HG03565 (cell line): ENCODE measurements around the gene PDHX.

ENCODE experiments used
- ATAC-seq: cut with Tn5 transposase; IDR thresholded peaks from one replicate; pipeline ENCODE4 v1.9.1; 2021; ENCODE audit warnings: mild to moderate bottlenecking, moderate library complexity; ENCODE audit not compliant: unreplicated experiment

Gene PDHX

DNA sequence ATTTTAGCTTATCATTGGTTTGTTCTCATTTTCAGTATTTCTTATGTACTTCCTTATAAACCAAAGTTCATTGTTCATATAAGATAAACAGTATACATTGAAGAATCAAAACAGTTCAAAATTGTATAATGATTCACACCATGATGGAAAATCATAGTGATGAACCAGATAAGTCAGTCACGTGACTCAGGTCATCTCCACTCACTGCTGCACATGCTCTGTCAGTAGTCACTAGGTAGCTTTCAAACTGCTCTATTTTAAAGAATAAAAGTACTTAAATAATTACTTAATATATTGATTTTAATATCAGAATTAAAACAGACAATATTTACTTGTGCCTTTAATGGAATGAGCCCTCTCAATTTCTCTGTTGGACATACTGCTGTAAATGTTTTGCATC, 37.5 kb downstream of the PDHX start:
- no peak for ATAC-seq

GRCh38 chr11:34957206-34957605, 40.8 kb downstream of the PDHX start:
- ATAC-seq: no peak

- no peak for ATAC-seq
These were observed 41.2 kb downstream of the PDHX start for GRCh38 chr11:34957606-34958005.

DNA sequence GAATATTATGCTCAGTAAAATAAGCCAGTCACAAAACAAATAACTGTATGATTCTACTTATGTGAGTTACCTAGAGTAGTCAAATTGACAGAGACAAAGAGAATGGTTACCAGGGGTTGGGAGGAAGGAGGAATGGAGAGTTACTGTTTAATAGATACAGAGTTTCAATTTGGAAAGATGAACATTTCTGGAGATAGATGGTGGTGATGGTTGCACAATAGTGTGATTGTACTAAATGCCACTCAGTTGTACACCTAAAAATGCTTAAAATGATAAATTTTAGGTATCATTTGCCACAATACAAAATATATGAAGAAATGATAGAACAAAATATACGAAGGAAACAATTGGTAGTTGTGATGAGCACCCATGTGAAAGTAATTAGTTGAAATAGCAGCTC, 43.4 kb downstream of the PDHX start:
- no peak for ATAC-seq

- ATAC-seq: no peak
These were observed 43.9 kb downstream of the PDHX start for GRCh38 chr11:34960277-34960676.

GRCh38 chr11:34962034-34962433, 45.6 kb downstream of the PDHX start:
- ATAC-seq: no peak

DNA sequence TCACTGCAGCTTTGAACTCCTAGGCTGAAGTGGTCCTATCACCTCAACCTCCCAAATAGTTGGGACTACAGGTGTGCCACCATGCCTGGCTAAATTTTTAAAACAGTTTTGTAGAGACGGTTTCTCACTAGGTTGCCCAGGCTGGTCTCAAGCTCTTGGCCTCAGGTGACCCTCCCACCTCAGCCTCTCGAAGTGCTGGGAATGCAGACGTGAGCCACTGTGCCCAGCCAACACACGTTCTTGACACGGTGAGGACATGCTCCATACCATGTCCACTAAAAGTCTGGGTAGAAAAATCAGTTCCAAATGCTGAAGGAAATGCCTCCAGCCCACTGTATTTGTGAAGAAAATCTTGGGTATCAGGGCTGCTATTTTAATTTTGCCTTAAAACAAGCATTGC, 46.9 kb downstream of the PDHX start:
- ATAC-seq: no peak

GRCh38 chr11:34964610-34965331, 48.4 kb downstream of the PDHX start:
- ATAC-seq: no peak

DNA sequence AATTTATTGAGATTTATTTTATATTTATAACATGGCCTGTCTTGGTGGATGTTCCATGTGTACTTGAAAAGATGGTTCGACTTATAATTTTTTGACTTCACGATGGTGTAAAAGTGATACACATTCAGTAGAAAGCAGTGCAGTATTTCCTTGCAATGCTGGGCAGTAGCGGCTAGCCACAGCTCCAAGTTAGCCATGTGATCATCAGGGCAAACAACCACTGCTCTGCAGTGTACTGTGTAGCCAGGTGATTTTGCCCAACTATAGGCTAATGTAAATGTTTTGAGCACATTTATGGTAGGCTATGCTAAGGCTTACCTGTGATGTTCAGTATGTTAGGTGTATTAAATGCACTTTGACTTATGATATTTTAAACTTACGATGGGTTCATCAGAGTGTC, 52.4 kb downstream of the PDHX start:
- no peak for ATAC-seq

- ATAC-seq: no peak
These were observed 53.6 kb downstream of the PDHX start for GRCh38 chr11:34970033-34970432.

DNA sequence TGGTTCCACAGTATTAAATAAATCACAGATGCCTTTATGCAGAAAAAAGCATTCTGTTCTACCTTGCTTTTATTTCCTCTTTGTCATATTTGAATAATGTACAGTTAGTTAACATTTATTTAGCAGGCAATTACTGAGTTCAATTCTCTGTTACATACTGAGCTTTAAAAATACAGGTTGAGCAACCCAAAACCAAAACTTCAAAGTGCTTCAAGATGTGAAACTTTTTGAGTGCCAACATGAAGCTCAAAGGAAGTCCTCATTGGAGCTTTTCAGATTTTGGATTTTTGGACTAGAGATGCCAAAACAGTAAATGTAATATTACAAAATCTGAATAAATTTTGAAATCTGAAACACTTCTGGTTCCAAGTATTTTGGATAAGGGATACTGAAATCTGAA, 54.1 kb downstream of the PDHX start:
- ATAC-seq: no peak

DNA sequence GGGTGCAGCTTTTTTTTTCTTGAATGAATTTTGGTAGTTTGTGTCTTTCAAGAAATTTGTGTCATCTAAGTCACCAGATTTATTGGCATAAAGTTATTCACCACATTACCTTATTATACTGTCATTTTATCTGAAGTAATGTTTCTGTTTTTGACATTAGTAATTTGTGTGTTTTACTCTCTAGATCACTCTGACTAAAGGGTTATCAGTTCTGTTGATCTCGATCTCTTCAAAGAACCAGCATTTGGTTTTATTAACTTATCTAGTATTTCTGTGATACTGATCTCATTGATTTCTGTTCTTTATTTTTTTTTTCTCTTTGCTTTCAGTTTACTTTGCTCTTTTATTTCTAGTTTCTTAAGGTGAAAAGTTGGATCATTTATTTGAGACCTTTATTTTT, 55.5 kb downstream of the PDHX start:
- no peak for ATAC-seq

DNA sequence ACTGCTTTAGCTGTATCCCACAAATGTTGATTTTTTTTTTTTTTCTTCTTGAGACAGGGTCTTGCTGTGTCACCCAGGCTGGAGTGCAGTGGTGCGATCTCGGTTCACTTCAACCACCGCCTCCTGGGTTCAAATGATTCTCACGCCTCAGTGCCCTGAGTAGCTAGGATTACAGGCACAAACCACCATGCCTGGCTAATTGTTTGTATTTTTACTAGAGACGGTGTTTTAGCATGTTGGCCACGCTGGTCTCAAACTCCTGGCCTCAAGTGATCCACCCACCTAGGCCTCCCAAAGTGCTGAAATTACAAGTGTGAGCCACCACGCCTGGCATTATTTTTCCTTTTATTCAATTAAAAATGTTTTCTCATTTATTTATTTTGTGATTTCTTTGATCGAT, 55.9 kb downstream of the PDHX start:
- no peak for ATAC-seq

DNA sequence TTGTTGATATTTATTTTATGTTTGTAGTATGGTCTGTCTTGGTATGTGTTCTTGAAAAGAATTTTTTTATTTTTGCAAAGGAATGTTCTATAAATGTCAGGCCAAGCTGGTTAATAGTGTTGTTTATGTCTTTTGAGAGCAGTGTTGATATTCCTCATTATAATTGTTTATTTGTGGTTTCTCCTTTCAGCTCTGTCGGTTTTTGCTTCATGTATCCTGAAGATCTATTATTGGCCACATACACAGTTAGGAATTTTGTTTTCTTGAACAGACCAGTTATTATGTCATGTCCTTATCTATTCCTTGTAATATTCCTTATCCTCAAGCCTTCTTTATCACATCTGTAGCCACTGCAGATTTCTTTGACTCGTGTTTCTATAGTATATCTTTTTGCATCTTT, 56.5 kb downstream of the PDHX start:
- ATAC-seq: no peak

- ATAC-seq: no peak
These were observed 59.1 kb downstream of the PDHX start for GRCh38 chr11:34975482-34975881.

DNA sequence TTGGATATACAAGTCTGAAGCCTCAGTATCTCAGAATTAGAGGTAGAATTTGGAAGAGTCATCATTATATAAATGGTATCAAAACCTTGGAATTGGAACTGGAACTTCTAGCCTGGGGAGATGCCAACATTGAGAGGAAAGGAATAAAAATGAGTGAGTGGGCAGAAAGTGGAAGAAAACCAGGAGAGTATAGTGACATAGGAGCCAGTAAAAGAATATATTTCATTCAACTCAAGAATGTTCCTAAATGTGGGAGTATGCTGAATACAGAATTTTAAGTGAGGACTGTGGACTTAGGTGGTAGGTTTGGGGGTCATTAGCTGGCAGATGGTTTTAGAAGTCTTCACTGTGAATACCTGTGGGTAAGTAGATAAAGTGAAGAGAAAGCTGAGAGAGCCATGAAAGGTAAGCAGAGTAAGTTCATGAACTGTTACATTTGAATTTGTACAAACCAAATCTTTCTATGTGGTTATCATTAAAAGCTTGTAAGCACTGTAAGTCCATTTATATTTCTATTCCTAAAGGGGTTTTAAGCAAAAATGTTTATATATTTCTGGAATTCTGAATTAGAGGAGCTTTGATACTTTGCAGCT, 60.2 kb downstream of the PDHX start:
- no peak for ATAC-seq

DNA sequence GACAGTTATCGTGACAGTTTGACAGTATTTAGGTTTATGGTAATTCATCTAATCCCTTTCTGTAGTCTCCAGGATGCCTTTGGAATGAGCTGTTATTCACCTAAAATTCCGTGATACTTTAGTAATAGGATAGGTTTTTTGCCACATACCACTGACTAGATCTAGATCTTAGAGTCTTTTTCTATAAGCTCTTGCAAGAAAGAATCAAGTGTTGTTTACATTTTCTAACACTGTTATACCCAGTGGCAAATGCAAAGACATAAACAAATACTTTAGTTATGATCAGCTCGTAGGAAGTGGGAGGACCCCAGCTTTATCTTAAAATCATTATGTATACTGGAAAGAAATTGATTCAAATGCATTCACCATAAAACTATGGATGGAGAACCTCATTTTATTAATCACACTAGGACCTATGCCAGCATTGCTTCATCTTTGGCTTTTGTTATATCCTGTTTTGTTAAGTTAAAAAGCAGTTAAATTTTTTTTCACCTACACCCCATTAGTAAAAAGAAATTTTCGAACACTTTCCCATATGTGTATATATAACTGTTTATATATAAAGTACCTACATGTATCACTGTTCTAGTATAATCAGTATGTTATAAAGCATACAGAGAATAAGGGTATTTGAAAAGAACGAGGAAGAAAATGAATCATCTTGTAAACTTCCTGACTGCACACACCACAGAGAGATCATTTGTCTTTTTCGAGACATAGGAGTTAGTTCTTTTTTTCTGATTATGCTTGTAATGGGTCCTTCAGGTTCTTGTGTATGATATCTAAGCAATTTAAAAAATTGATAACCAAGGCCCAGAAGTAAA, 60.9 kb downstream of the PDHX start:
- ATAC-seq: no peak

- no peak for ATAC-seq
These were observed 62.1 kb downstream of the PDHX start for GRCh38 chr11:34978236-34979191.

GRCh38 chr11:34984514-34984913, 68.1 kb downstream of the PDHX start:
- ATAC-seq: no peak

- no peak for ATAC-seq
These were observed 70.6 kb downstream of the PDHX start for GRCh38 chr11:34986883-34987520.
